NCI-H510A treated with DMSO at 0.1 percent for 48 hours (cell line): ENCODE data around the gene MKLN1.
"Not testable (repeated sequence)": the region's sequence is repeated elsewhere in the genome, so short reads cannot be mapped to it uniquely, and the experiment has no call there.

ENCODE experiments used
- DNase-seq: peaks from one replicate; lab custom pipeline; 2025; lab: John Stamatoyannopoulos, UW

The MKLN1 gene

DNA sequence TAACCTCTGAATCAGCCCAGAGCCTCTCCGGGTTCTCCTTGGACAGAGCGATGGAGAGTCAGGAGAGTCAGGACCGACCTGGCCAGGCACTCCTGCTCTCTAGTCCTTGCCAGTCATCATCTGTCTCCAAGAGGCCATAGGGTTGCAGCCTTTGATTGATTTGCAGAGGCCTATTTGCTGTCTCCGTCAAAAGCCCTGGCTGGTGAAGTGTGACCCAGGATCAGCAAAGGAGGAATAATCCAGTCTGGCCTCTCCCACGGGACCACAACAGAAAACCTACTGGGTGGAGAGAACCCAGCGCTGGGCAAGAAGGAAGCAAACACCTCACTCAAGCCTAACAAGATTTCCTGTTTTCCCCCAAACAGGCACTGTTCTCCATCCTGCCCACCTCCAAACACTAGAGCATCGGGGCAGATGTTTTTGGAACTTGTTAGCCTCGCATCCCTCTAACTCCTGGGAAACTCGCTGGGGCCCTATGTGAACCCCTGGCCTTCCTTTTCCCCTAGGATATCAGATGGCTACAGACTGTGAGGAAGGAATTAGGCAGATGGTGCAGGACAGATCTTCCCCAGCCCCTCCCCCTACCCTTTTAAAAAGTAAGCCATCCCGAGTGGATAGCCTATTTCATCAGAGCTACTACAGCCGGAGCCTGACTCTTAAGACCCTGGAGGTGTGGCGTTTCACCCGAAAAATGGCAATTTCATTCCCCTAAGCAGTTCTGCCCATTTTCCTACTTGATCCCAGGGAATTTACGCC lies 174.4 kb downstream of the MKLN1 start:
- DNase-seq: no peak

GRCh38 chr7:131502810-131503508 lies 175.3 kb downstream of the MKLN1 start:
- DNase-seq: peak; percentile 26

DNA sequence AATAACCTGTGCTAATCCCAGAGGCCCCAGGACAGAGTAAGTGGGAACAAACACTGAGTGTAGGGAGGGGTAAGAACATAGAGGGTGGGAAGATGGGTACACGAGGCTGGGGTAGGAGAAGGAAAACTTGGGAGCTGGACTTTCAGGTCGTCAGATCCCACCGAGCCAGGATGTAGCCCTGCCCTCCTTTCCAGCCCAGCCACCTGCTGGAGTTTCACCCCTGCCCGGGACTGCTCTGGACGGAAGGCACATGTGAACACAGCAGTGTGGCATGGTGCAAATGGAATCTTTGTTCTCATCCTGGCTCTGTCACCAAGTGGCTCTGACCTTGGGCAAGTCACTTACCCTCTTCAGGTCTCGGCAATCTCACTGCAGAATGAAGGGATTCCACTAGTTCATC lies 176.0 kb downstream of the MKLN1 start:
- DNase-seq: no peak

GRCh38 chr7:131504157-131504899 lies 176.7 kb downstream of the MKLN1 start:
- no peak for DNase-seq

DNA sequence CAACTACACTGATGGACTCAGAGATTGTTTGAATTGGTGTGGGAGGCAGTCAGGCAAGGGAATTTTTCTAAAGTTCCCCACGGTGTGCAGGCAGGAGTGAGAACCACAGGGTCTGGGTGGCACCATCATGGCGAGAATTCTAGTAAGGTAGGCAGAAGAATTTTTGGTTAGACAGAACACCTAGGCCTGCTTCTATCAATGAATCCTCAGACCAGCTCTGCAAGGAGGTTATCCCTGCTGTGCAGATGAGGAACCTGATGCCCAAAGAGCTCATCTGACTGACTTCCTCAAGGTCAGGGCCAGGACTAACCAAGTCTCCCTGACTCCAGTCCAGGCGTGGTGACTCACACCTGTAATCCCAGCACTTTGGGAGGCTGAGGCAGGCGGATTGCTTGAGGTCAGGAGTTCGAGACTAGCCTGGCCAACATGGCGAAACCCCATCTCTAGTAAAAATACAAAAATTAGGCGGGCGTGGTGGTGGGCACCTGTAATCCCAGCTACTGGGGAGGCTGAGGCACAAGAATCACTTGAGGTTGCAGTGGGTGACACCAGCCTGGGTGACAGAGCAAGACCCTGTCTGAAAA lies 177.5 kb downstream of the MKLN1 start:
- not testable (repeated sequence) for DNase-seq

GRCh38 chr7:131505636-131506557 lies 178.2 kb downstream of the MKLN1 start:
- DNase-seq: no peak

DNA sequence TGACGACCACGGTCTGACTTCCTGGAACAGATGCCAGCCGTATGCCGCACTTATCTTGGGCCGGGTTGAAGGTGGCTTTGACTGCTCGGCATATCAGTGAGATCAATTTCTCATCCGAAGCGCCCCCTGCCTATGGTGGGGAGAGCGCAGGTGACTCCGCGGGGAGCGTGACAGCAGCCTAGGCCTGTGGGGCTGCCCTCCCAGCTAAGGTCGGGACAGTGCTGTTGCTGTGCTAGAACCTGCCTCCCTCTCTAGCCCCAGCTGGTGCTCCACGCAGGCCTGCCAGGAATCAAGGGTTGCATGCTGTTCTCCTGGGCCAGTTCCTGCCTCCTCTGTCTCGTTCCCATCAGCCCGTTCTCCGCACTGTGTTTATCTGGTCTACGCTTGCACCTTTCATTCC lies 178.9 kb downstream of the MKLN1 start:
- DNase-seq: no peak

DNA sequence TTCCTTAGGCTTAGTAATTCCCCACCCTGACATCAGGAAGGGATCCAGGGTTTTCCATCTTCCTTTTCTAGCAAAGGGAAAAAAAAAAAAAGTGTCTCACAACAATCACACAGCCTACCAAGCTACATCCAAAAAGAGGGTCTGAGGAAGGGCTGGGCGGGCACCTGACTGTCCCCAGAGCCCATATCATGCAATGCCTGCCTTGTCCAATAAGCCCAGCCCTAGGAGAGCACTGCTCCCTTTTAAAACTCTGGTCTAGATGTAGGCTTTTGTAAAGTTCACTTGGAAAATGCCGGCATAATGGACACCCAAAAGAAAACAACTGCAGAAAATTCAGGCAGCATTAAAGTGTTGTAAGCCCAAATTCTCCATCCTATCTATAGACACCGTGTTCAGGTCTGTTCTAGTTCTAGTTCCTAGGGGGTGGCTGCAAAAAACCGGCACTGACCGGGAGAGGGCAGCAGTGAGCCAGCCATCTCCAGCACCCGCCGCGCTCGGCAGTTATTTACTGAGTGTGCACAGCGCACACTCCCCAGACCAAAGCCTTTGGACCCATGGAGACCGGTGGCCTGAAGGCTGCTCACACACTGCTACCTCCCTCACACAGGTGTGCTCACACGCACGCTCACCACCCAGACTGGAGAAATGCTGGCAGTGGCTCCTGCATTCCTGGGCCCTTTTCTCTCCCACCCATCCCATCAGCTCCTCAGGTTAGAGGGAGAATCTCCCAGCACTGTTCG lies 180.1 kb downstream of the MKLN1 start:
- peak; percentile 57 for DNase-seq

DNA sequence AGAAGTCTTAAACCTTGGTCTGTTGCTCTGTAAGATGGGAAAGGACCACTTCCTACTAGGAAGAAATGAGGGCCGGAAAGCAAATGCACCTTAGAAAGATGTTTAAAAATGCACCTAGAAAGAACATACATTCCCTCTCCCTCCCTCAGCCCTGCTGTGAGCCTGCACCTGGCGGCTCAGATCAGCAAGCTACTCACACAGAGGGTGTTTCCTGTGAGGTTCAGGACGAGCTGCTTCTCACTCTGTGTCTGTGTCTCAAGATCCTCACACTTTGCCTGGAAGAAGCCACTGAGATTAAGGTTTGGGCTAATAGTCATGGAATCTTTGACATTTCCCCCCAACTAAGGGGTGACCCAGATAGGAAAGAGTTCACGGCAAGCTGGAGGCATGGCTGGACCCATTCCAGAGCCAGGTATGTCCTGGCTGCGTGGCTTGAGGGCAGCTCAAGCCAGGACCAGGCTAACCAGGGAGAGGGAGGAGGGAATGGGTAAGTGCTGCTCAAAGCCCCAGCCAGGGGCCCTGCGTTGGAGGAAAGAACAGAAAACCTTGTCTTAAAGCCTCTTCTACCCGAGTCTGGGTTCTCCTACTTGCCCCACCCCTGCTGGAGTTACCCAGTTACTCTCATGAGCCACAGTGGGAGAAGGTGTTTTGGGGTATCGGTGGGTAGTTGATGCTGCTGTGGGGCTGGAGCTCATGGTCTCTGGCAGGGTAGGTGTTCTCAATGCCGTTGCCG lies 181.2 kb downstream of the MKLN1 start:
- no peak for DNase-seq

DNA sequence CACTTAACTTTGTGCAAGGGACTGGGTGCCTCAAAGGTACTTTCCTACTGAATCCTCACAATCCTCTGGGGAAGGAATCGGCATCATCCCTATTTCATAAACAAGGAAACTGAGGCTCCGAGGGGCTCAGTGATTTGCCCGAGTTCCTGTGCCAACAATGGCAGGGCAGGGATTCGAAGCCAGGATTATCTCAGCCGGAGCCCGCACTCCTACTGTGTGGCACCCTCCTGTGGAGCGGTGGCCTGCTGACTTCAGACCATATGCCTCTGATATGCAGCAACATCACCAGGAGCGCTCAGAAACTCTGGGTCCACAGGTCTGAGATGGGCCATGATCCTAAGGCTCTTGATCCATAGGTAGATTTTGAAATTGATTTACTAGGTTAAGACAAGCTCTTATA lies 182.1 kb downstream of the MKLN1 start:
- DNase-seq: no peak

DNA sequence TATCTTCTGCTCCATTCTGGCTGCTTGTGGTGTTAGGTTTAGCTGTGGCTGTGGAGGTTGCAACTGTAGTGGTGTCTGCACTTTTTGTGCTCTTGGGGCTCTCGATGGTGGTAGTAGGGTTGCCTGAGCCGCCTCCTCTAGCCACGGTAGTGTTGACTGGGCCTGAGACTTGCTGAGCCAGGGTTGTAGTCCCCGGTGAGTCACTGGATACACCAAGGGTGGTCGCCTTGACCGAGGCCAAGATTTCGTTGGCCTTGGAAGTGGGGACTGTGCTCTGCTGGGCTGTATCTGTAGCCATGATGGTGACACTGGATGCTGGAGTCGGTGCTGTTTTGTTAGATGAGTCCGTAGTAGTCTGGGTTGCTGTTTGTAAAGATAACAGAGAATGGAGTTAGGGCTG lies 183.4 kb downstream of the MKLN1 start:
- no peak for DNase-seq

DNA sequence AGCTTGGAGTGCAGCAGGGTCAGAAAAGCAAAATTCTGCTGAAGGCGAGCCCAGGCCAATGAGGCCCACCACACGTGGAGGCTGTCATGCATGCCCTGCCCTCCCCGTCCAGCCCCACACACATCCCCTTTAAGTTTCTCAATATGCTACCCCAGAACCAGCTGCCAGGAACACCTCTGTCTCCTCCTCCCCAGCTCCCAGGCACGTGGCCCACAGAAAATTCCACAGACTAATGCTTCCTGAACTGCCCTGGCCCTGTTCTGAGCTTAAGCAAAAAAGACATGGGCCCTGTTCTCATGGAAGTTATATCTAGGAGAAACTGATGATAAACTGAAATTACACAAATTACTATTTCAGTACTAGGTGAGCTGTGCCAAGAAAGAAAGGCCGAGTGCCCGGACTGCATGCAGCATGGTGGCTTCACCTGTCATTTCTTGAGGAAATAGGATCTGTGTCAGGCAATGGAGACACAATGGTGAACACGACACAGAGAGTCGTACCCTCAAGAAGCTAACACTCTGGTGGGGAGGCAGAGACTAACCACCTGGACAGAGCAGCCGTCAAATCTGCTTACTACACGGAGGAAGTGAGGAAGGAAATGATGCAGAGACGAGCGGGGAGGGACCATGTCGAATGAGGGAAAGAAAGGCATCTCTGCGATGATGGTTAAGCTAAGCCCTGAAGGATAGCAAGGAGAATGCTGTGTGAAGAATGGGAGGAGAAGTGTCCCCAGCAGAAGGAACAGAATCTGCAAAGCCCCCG lies 184.3 kb downstream of the MKLN1 start:
- no peak for DNase-seq

- peak; percentile 61 for DNase-seq
Observed at GRCh38 chr7:131513245-131514061, 185.8 kb downstream of the MKLN1 start.

DNA sequence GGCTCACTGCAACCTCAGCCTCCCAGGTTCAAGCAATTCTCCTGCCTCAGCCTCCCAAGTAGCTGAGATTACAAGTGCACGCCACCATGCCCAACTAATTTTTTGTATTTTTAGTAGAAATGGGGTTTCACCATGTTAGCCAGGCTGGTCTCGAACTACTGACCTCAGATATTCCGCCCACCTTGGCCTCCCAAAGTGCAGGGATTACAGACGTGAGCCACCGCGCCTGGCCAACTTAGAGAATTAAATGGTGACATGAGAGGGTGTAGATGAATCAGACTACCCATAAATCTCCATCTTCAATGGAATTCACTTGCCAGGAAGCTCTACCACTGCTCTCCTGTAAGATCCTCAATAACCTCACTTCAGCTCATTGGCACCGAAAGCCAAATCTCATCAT lies 187.8 kb downstream of the MKLN1 start:
- not testable (repeated sequence) for DNase-seq

DNA sequence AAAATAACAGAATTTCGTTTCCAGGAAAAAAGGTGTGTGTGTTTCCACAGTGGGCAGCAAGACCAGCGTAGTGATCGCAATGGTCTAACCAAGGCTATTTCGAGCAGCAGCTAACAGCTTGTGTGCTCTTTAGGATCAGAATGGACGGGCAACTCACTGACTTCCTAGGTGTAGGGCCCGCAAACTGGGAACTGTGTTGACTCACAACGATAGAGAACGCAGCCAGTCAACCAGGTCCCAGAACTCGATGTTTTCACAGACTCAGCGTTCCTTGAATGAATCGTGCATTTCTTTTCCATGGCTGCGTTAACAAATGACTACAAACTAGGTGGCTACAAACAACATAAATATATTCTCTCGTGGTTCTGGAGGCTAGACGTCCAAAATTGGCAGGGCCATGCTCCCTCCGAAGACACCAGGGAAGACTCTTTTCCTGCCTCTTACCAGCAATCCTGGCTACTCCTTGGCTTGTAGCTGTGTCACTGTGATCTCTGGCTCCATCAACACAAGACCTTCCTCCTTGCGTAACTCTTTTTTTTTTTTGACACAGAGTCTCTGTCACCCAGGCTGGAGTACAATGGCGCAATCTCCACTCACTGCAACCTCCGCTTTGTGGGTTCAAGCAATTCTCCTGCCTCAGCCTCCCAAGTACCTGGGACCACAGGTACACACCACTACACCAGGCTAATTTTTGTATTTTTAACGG lies 189.7 kb downstream of the MKLN1 start:
- DNase-seq: no peak

DNA sequence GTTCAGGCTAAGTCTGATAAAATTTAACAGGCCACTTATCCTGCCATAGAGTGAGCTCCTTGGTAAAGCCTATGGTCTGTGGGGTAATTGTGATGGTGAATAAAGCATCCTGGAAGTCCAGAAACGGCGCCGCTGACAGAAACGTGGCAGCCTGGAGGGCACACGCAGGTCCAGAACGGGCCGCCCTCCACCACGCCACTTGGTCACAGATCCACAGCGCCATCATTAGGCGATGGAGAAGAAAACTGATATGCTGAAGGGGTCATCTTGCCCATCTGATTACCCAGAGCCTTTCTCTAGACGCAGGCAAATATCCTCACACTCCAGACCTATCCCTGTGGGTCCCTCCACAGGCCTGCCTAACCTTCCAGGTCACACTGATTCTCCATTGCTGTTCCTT lies 190.9 kb downstream of the MKLN1 start:
- DNase-seq: no peak

GRCh38 chr7:131521651-131522163 lies 194.0 kb downstream of the MKLN1 start:
- DNase-seq: no peak
